WERI-Rb-1 (cell line): ENCODE data around the gene CCDC174.

Source experiments
- DNase-seq: peaks from one replicate; pipeline ENCODE4 v3.0.0-alpha.2; 2020
- H3K27ac ChIP-seq: fragments of 250-450 bp; sonication (Bioruptor Pico); 2 replicates; pipeline ENCODE4 v1.5.1; 2020; ENCODE audit warnings: mild to moderate bottlenecking, moderate library complexity
- H3K27me3 ChIP-seq: fragments of 250-450 bp; sonication (Bioruptor Pico); 2 replicates; pipeline ENCODE4 v1.5.1; 2021; ENCODE audit warnings: mild to moderate bottlenecking, low read depth, moderate library complexity; ENCODE audit not compliant: insufficient read depth, severe bottlenecking
- H3K36me3 ChIP-seq: fragments of 250-450 bp; sonication (Bioruptor Pico); 2 replicates; pipeline ENCODE4 v1.5.1; 2020; ENCODE audit warnings: mild to moderate bottlenecking, moderate library complexity
- H3K4me3 ChIP-seq: 2 replicates; pipeline ENCODE4 v1.5.1; 2011; ENCODE audit warnings: low read depth, mild to moderate bottlenecking, control low read depth, low read length
- H3K9me3 ChIP-seq: fragments of 250-450 bp; sonication (Bioruptor Pico); 2 replicates; pipeline ENCODE4 v1.5.1; 2021; ENCODE audit warnings: mild to moderate bottlenecking, moderate library complexity; ENCODE audit not compliant: severe bottlenecking
- TF ChIP-seq, protein P1 (sequence below): IDR thresholded peaks from 2 replicates; pipeline ENCODE4 v1.5.1; 2011; ENCODE audit warnings: low read depth, mild to moderate bottlenecking, control low read depth, inconsistent platforms, low read length

Gene CCDC174

DNA sequence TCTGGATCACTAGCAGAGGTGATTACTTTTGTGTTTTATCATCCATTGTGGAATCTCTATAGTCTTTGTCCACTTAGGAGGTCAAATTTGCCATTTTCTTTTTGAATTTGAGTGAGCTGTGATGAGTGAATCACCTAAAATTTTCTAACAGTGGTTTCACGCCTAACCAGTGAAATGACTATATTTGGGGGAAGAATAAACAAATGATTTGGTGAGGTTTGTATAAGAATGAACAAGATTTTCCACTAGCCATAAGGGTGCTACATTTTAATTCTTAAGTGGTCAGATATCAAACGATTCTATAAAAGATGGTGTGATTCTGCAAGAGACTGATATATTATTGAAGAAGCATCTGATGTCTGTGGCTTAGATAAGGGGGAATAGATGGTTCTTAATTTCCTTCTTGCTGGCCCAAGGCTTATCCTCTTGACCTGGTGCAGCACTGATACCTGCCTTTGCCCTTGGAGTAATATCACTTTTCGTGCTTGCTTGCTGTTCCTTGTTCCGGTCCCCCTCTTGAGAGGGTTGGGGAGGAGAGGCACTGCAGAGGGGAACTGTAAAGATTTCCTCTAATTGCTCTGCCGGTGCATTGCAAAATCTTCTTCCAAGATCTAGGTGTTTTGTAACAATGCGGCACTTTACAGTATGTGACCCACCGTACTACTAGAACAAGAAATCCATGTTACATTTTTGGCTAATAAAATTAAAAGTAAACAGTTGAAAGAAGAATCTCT is 37.9 kb downstream of the CCDC174 start:
- H3K4me3 ChIP-seq: no peak overlapping the region
- no peak for DNase-seq
- no peaks in the 10 kb centered on the region for H3K36me3 ChIP-seq
- H3K9me3 ChIP-seq: peaks cover 4% of the 10 kb centered on the region
- H3K27ac ChIP-seq: no peak overlapping the region
- TF ChIP-seq, protein P1, sequence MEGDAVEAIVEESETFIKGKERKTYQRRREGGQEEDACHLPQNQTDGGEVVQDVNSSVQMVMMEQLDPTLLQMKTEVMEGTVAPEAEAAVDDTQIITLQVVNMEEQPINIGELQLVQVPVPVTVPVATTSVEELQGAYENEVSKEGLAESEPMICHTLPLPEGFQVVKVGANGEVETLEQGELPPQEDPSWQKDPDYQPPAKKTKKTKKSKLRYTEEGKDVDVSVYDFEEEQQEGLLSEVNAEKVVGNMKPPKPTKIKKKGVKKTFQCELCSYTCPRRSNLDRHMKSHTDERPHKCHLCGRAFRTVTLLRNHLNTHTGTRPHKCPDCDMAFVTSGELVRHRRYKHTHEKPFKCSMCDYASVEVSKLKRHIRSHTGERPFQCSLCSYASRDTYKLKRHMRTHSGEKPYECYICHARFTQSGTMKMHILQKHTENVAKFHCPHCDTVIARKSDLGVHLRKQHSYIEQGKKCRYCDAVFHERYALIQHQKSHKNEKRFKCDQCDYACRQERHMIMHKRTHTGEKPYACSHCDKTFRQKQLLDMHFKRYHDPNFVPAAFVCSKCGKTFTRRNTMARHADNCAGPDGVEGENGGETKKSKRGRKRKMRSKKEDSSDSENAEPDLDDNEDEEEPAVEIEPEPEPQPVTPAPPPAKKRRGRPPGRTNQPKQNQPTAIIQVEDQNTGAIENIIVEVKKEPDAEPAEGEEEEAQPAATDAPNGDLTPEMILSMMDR: no peak
- H3K27me3 ChIP-seq: peaks cover 34% of the 10 kb centered on the region

DNA sequence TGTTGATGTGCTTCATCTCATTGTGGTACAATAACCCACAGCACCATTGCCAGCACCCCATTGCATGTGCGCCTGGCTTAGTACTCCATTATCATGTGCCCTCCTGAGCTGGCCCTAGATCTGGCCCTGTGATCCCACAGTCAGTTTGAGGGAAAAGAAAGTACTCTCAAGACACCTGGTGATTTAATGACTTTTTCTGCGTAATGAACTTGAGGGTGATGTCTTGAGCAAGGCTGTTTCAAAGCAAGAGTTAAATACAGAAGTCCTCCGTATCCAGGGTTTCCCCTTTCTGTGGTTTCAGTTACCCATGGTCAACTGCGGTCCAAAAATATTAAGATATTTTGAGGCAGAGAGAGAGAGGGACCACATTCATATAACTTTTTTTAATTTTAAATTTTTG is 39.7 kb downstream of the CCDC174 start:
- H3K4me3 ChIP-seq: no peak overlapping the region
- TF ChIP-seq, protein P1: no peak
- no peak overlapping the region for H3K27ac ChIP-seq
- H3K36me3 ChIP-seq: no peaks in the 10 kb centered on the region
- no peak for DNase-seq
- H3K27me3 ChIP-seq: peaks cover 37% of the 10 kb centered on the region
- peaks cover 4% of the 10 kb centered on the region for H3K9me3 ChIP-seq

DNA sequence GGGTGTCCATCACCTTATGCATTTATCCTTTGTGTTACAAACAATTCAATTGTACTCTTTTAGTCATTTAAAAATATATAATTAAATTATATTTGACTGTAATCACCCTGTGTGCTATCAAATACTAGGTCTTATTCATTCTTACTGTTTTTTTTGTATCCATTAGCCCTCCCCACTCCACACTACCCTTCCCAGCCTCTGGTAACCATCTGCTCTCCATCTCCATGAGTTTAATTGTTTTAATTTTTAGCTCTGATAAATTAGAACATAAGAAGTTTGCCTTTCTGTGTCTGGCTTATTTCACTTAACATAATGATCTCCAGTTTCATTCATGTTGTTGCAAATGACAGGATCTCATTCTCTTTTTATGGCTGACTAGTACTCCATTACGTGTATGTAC is 40.2 kb downstream of the CCDC174 start:
- Histone ChIP-seq H3K27ac (no peak overlapping the region), H3K9me3 (peaks cover 4% of the 10 kb centered on the region), H3K27me3 (peaks cover 40% of the 10 kb centered on the region), H3K4me3 (no peak overlapping the region), H3K36me3 (no peaks in the 10 kb centered on the region)
- TF ChIP-seq, protein P1: no peak
- no peak for DNase-seq

DNA sequence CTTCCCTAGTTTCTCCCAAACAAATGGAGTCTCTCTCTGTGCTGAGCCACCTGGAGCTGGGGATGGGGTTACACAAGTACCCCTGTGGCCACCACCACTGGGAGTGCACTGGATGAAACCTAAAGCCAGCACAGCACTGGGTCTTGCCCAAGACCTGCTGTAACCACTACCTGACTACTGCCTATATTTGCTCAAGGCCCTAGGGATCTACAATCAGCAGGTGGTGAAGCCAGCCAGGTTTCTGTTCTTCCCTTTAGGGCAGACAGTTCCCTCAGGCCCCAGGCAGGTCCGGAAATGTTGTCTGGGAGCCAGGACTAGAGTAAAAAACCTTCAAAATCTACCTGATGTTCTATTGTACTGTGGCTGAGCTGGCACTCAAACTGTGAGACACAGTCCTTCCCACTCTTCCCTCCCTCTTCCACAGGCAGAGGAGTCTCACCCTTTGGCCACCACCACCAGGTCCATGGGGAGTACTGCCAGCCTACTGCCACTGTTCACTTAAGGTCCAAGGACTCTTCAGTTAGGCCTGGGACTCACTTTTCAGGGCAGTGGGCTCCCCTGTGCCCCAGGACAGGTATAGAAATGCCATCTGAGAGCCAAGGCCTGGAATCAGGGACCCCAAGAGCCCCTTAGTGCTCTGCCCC is 47.2 kb downstream of the CCDC174 start:
- H3K9me3 ChIP-seq: peaks cover 2% of the 10 kb centered on the region
- TF ChIP-seq, protein P1: no peak
- H3K27ac ChIP-seq: no peak overlapping the region
- DNase-seq: no peak
- H3K36me3 ChIP-seq: no peaks in the 10 kb centered on the region
- H3K27me3 ChIP-seq: peaks cover 35% of the 10 kb centered on the region
- H3K4me3 ChIP-seq: no peak overlapping the region

DNA sequence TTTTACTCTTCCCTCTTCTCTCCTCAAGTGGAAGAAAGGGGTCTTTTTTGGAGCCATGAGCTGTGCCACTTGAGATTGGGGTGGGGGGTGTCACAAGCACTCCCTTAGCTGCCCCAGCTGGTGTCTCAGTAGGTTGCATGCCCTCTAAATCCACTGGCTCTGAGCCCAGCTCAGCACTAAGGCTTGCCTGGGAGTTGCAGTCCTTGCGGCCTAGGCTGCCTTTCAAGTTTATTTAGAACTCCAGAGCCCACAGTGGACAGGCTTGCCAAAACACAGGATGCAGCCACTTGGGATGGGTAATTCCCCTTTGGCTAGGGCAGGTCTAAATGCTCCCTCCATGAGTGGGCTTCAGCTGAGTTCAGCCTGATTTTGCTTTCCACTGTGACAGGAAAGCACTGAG is 48.1 kb downstream of the CCDC174 start:
- Histone ChIP-seq H3K27me3 (peaks cover 39% of the 10 kb centered on the region), H3K4me3 (no peak overlapping the region), H3K9me3 (no peaks in the 10 kb centered on the region), H3K36me3 (no peaks in the 10 kb centered on the region), H3K27ac (no peak overlapping the region)
- TF ChIP-seq, protein P1: no peak
- DNase-seq: no peak
